B cell (primary cell): ENCODE measurements around the gene RAB43. TPM values are rescaled to one million over a fixed set of nuclear protein-coding genes. Genes with fewer than 3 reads are reported as not detected.

Experiments
- ATAC-seq: fragments of 200-7000 bp; cut with Tn5 transposase; one replicate; pipeline ENCODE4 v1.10.0; 2021; ENCODE audit warnings: low read depth, mild to moderate bottlenecking, moderate number of reproducible peaks, moderate library complexity
- CTCF ChIA-PET: fragments of 350-600 bp; sonication (Branson Sonifier 250); formaldehyde crosslinking; loops from one replicate; lab custom pipeline; 2021; ENCODE audit warnings: antibody characterized with exemption, inconsistent platforms; lab: Charles Lee
- POLR2A ChIA-PET: fragments of 350-600 bp; sonication (Branson Sonifier 250); formaldehyde crosslinking; loops from one replicate; lab custom pipeline; 2021; ENCODE audit warnings: antibody characterized with exemption; lab: Charles Lee
- DNase-seq: peaks from one replicate; pipeline ENCODE4 v3.0.0; 2013
- H2AFZ ChIP-seq: 2 replicates; pipeline ENCODE4 v1.6.1; 2012; ENCODE audit warnings: mild to moderate bottlenecking, low read depth, low read length; ENCODE audit not compliant: insufficient read depth, poor library complexity, severe bottlenecking
- H3K27ac ChIP-seq, 2 donors: 1 replicate in 1 of 2; 2 replicates in 1 of 2; pipeline ENCODE4 v1.5.1; 2012 to 2013; ENCODE audit warnings: low read length in 2 of 2, mild to moderate bottlenecking in 2 of 2, moderate library complexity in 1 of 2
- H3K27me3 ChIP-seq, 4 experiments: fragments of 200-600 bp in 1 of 4; sonication (generic) in 1 of 4; replicated peaks in 1 of 4; 1 replicate in 2 of 4; 2 replicates in 2 of 4; pipeline versions ENCODE4 v1.6.1 to v1.7.0; 2013 to 2016; ENCODE audit warnings: low read length in 3 of 4, mild to moderate bottlenecking in 2 of 4, mixed read lengths in 1 of 4, moderate library complexity in 1 of 4; ENCODE audit not compliant: insufficient read depth in 4 of 4, control insufficient read depth in 3 of 4; ENCODE audit errors: control extremely low read depth in 1 of 4
- H3K36me3 ChIP-seq, 2 experiments: replicated peaks in 1 of 2; 1 replicate in 1 of 2; 2 replicates in 1 of 2; pipeline versions ENCODE4 v1.6.1 to v1.7.1; 2013; ENCODE audit warnings: low read length in 1 of 2; ENCODE audit not compliant: insufficient read depth in 2 of 2, control insufficient read depth in 1 of 2; ENCODE audit errors: control extremely low read depth in 1 of 2, extremely low read depth in 1 of 2
- H3K4me1 ChIP-seq, 2 donors: fragments of 200-600 bp in 1 of 2; sonication (generic) in 1 of 2; 1 replicate in 1 of 2; 2 replicates in 1 of 2; pipeline versions ENCODE4 v1.5.1 to v1.6.1; 2013 to 2017; ENCODE audit warnings: low read length in 2 of 2; ENCODE audit not compliant: control insufficient read depth in 2 of 2, insufficient read depth in 2 of 2
- H3K4me2 ChIP-seq: replicated peaks from 2 replicates; pipeline ENCODE3; 2012; ENCODE audit warnings: mild to moderate bottlenecking, low read depth, low read length; ENCODE audit not compliant: poor library complexity, severe bottlenecking
- H3K4me3 ChIP-seq, 5 experiments: fragments of 200-600 bp in 1 of 5; sonication (generic) in 1 of 5; 1 replicate in 3 of 5; 2 replicates in 2 of 5; pipeline versions ENCODE4 v1.5.1 to v1.7.0; 2011 to 2016; ENCODE audit warnings: low read length in 4 of 5, mild to moderate bottlenecking in 4 of 5, low read depth in 2 of 5, control low read depth in 1 of 5, moderate library complexity in 1 of 5; ENCODE audit not compliant: insufficient read depth in 1 of 5; ENCODE audit errors: control extremely low read depth in 1 of 5, extremely low read depth in 1 of 5
- H3K79me2 ChIP-seq: fragments of 200-600 bp; sonication (generic); one replicate; pipeline ENCODE4 v1.6.0; 2016; ENCODE audit warnings: low read length; ENCODE audit not compliant: control insufficient read depth, insufficient read depth
- H3K9ac ChIP-seq: fragments of 200-600 bp; sonication (generic); 2 replicates; pipeline ENCODE4 v1.6.1; 2017; ENCODE audit warnings: mild to moderate bottlenecking, low read length, moderate library complexity
- H3K9me3 ChIP-seq, 3 donors: one replicate each; pipeline versions ENCODE4 v1.6.1 to v1.7.1; 2013; ENCODE audit warnings: low read length in 2 of 3; ENCODE audit not compliant: control insufficient read depth in 2 of 3, insufficient read depth in 1 of 3; ENCODE audit errors: control extremely low read depth in 1 of 3
- H4K20me1 ChIP-seq: 2 replicates; pipeline ENCODE4 v1.6.0; 2012; ENCODE audit warnings: mild to moderate bottlenecking, low read length; ENCODE audit not compliant: insufficient read depth, control insufficient read depth, poor library complexity, severe bottlenecking
- H3K27ac Mint-ChIP-seq: one replicate; pipeline ENCODE4 v1.8.0; 2021; ENCODE audit warnings: mixed read lengths
- H3K27me3 Mint-ChIP-seq: one replicate; pipeline ENCODE4 v1.8.0; 2021; ENCODE audit warnings: mixed read lengths
- H3K4me1 Mint-ChIP-seq: one replicate; pipeline ENCODE4 v1.8.0; 2021; ENCODE audit warnings: mixed read lengths
- H3K4me3 Mint-ChIP-seq: one replicate; pipeline ENCODE4 v1.8.0; 2021; ENCODE audit warnings: mixed read lengths
- H3K9me3 Mint-ChIP-seq: one replicate; pipeline ENCODE4 v1.8.0; 2022; ENCODE audit warnings: mixed read lengths; ENCODE audit not compliant: insufficient read depth
- CTCF ChIP-seq: fragments of 200-600 bp; IDR thresholded peaks from one replicate; pipeline ENCODE4 v1.8.0; 2022; ENCODE audit warnings: antibody characterized with exemption, mild to moderate bottlenecking
- EZH2 ChIP-seq: IDR thresholded peaks from 2 replicates; pipeline ENCODE4 v1.6.1; 2012; ENCODE audit warnings: borderline replicate concordance, low read depth, mild to moderate bottlenecking, moderate library complexity, low read length; ENCODE audit not compliant: insufficient read depth, poor library complexity, severe bottlenecking
- WGBS: methylation state at CpG from one replicate; pipeline ENCODE4 v1.1.5; 2013; ENCODE audit warnings: missing lambda C conversion rate; ENCODE audit not compliant: insufficient coverage; 5-methylcytosine and 5-hydroxymethylcytosine counted together
- intact Hi-C: fragments of 100-400 bp; cut with micrococcal nuclease; formaldehyde crosslinking; loops from one replicate; pipeline ENCODE4 v1.10.0; 2022
- polyA plus RNA-seq: library from polyadenylated mRNA; depleted of rRNA; stranded (reverse); fragments of >200 nt; gene quantifications from 2 replicates; pipeline ENCODE4 v1.2.3, GENCODE V29; 2012
- total RNA-seq, 2 donors: library from RNA; stranded (reverse); fragments of 120-200 nt in 1 of 2; gene quantifications; 1 replicate in 1 of 2; 2 replicates in 1 of 2; pipeline versions ENCODE4 v1.2.3 to v1.2.4, GENCODE V29; 2013 to 2022

RAB43 gene
- total and polyA plus RNA-seq, 2 donors (not counting 1 experiment from before 2014, with no cell fraction given): 7.6 to 14.3 TPM

GRCh38 chr3:129061023-129061887 is 60.3 kb downstream of the RAB43 start:
- H3K9me3 ChIP-seq: peaks cover 0 to 4% (median 0%) of the 10 kb centered on the region in 3 donors
- H3K4me2 ChIP-seq: no peak overlapping the region
- peaks cover 3 to 18% of the 10 kb centered on the region in 2 donors for H3K4me1 ChIP-seq
- POLR2A ChIA-PET: interaction anchor here (0.6 kb wide), 1 partner anchor 172 kb away, joined by 3 read pairs; no protein-coding TSS in a partner anchor
- H3K79me2 ChIP-seq: no peaks in the 10 kb centered on the region
- H4K20me1 ChIP-seq: no peaks in the 10 kb centered on the region
- H3K27ac ChIP-seq: no peak overlapping the region
- CTCF ChIA-PET: no interaction called here
- DNase-seq (no peak), ATAC-seq (no peak)
- Mint-ChIP-seq H3K4me1 (peaks cover 9% of the 10 kb centered on the region), H3K27me3 (peaks cover 34% of the 10 kb centered on the region), H3K27ac (no peak overlapping the region), H3K4me3 (no peak overlapping the region), H3K9me3 (no peaks in the 10 kb centered on the region)
- H3K27me3 ChIP-seq: peaks cover 0 to 36% (median 6%) of the 10 kb centered on the region in 4 experiments
- intact Hi-C loops: no loop called here
- TF ChIP-seq EZH2: no peak
- no peak for TF ChIP-seq CTCF
- WGBS: 74% methylated on average over 19 of the region's 19 CpGs
- no peak overlapping the region for H3K9ac ChIP-seq
- H3K4me3 ChIP-seq: no peak overlapping the region
- no peaks in the 10 kb centered on the region for H3K36me3 ChIP-seq
- no peak overlapping the region for H2AFZ ChIP-seq
